ENCODE results near the gene VKORC1L1. TPM values are rescaled to one million over a fixed set of nuclear protein-coding genes. Genes with fewer than 3 reads are reported as not detected.
"Not testable (repeated sequence)": the region's sequence is repeated elsewhere in the genome, so short reads cannot be mapped to it uniquely, and the experiment has no call there.

The VKORC1L1 gene
- total and polyA plus RNA-seq, 8 donors = 3.4 to 12.0 (median 8.0) TPM

GRCh38 chr7:65981965-65982792 is 109.3 kb downstream of the VKORC1L1 start, which contains the start of gene GUSB:
GUSB (minus strand) TSS chr7:65982213; CDS start chr7:65982183, 30 bp downstream.
- Histone ChIP-seq H3K4me3 (peak within 1 kb of the TSS; percentile 85 to 92 (median 89)), H3K27me3 (no peaks in the 10 kb centered on the region), H3K27ac (peak within 1 kb of the TSS; percentile 47 to 83 (median 74)), H3K36me3 (no peaks in the 10 kb centered on the region), H3K9me3 (no peaks in the 10 kb centered on the region), H3K4me1 (peaks cover 0 to 6% (median 3%) of the 10 kb centered on the region in 3 donors)
- peak; percentile 98 to 99 (median 99) for ATAC-seq
- 2 to 4% methylated on average over 51 to 62 of the region's 62 CpGs for WGBS, 2 donors
- TF ChIP-seq CTCF (IDR thresholded peaks at IDR 0.05) = no peak
- FAIRE-seq = no peak
- intact Hi-C loops (cut with DNase I) = no loop called here
- DNase-seq = peak; percentile 88 to 97 (median 93)

- no peak for TF ChIP-seq CTCF (IDR thresholded peaks at IDR 0.05)
- no peak for FAIRE-seq
- 95% methylated on average over 10 of the region's 10 CpGs for WGBS, 2 donors
- no peaks in the 10 kb centered on the region for H3K27me3 ChIP-seq
- no peak overlapping the region for H3K4me3 ChIP-seq
- intact Hi-C loops (cut with DNase I) = no loop called here
- H3K4me1 ChIP-seq = peaks cover 0 to 6% (median 3%) of the 10 kb centered on the region in 3 donors
- H3K9me3 ChIP-seq = no peaks in the 10 kb centered on the region
- ATAC-seq = no peak
- no peak overlapping the region for H3K27ac ChIP-seq
- DNase-seq = no peak
- H3K36me3 ChIP-seq = no peaks in the 10 kb centered on the region
Measured at GRCh38 chr7:65983965-65984658, 111.2 kb downstream of the VKORC1L1 start.

GRCh38 chr7:65988084-65988483 is 115.2 kb downstream of the VKORC1L1 start:
- no peak for TF ChIP-seq CTCF (IDR thresholded peaks at IDR 0.05)
- Histone ChIP-seq H3K27ac (no peak overlapping the region), H3K4me1 (no peaks in the 10 kb centered on the region), H3K27me3 (no peaks in the 10 kb centered on the region), H3K4me3 (no peak overlapping the region), H3K36me3 (no peaks in the 10 kb centered on the region), H3K9me3 (no peaks in the 10 kb centered on the region)
- ATAC-seq (no peak), FAIRE-seq (no peak), DNase-seq (no peak)
- intact Hi-C loops (cut with DNase I) = no loop called here
- WGBS, 2 donors = 85 to 90% methylated on average over 4 of the region's 4 CpGs

- WGBS, 2 donors = 93% methylated on average over 1 of the region's 1 CpG
- ATAC-seq; intact Hi-C loops (cut with DNase I); DNase-seq; FAIRE-seq; H3K4me1 ChIP-seq; H3K9me3 ChIP-seq; H3K27ac ChIP-seq; H3K27me3 ChIP-seq; H3K4me3 ChIP-seq; H3K36me3 ChIP-seq: not testable (repeated sequence)
Measured at GRCh38 chr7:65988503-65988902, 115.6 kb downstream of the VKORC1L1 start.

GRCh38 chr7:65989694-65990080 is 116.8 kb downstream of the VKORC1L1 start:
- no peak overlapping the region for H3K27ac ChIP-seq
- H3K9me3 ChIP-seq = no peaks in the 10 kb centered on the region
- no peak for TF ChIP-seq CTCF (IDR thresholded peaks at IDR 0.05)
- DNase-seq (no peak), ATAC-seq (no peak), FAIRE-seq (no peak)
- intact Hi-C loops (cut with DNase I) = no loop called here
- H3K36me3 ChIP-seq = no peaks in the 10 kb centered on the region
- no peak overlapping the region for H3K4me3 ChIP-seq
- H3K27me3 ChIP-seq = no peaks in the 10 kb centered on the region
- WGBS, 2 donors = 70 to 88% methylated on average over 3 of the region's 3 CpGs
- H3K4me1 ChIP-seq = no peaks in the 10 kb centered on the region

GRCh38 chr7:65991829-65992228 is 119.0 kb downstream of the VKORC1L1 start:
- DNase-seq; ATAC-seq; FAIRE-seq; H3K27me3 ChIP-seq; H3K36me3 ChIP-seq; H3K27ac ChIP-seq; H3K4me1 ChIP-seq; H3K4me3 ChIP-seq; intact Hi-C loops (cut with DNase I); H3K9me3 ChIP-seq: not testable (repeated sequence)
- 97 to 99% methylated on average over 5 of the region's 5 CpGs for WGBS, 2 donors
